Mammary epithelial cell (primary cell): Measurements from ENCODE around the gene SLC7A1.

ENCODE experiments used
- CTCF ChIP-seq, 2 donors: IDR thresholded peaks in 1 of 2; conservative IDR thresholded peaks in 1 of 2; 2 replicates each; pipeline ENCODE4 v1.5.1; 2011 to 2012; ENCODE audit warnings: inconsistent platforms in 2 of 2, low read length in 2 of 2, mild to moderate bottlenecking in 2 of 2, control low read depth in 1 of 2, low read depth in 1 of 2; ENCODE audit not compliant: insufficient read depth in 1 of 2; ENCODE audit errors: extremely low read depth in 1 of 2
- EZH2 ChIP-seq: IDR thresholded peaks from 2 replicates; pipeline ENCODE4 v1.6.1; 2012; ENCODE audit warnings: low read length, inconsistent platforms, borderline replicate concordance

- TF ChIP-seq CTCF (conservative IDR thresholded peaks at IDR 0.05 in 1 of 2, IDR thresholded peaks at IDR 0.05 in 1 of 2; ENCODE audit: extremely low read depth in 1 of 2, insufficient read depth in 1 of 2, low read depth in 1 of 2, low read length in 2 of 2) (no peak), EZH2 (no peak)
Observed at GRCh38 chr13:29490561-29490885, 105.0 kb downstream of the SLC7A1 start.
